IMR-90 (cell line): ENCODE measurements around the gene UNC119. TPM values are rescaled to one million over a fixed set of nuclear protein-coding genes. Genes with fewer than 3 reads are reported as not detected.
"Not testable (repeated sequence)": the region's sequence is repeated elsewhere in the genome, so short reads cannot be mapped to it uniquely, and the experiment has no call there.

Source experiments
- ATAC-seq: fragments of 200-7000 bp; cut with Tn5 transposase; 2 replicates; pipeline ENCODE4 v1.9.1; 2020; ENCODE audit warnings: low read depth, mild to moderate bottlenecking, moderate library complexity
- BruUV-seq: library from RNA; stranded (reverse); fragments of 400-500 nt; replicated peaks from 2 replicates; lab custom pipeline; 2021; lab: Mats Ljungman, UMichigan
- CTCF ChIA-PET: fragments of 300-600 bp; formaldehyde crosslinking; extraction: SDS; loops from one replicate; lab custom pipeline; 2021; ENCODE audit warnings: antibody characterized with exemption; lab: Yijun Ruan, JAX
- POLR2A ChIA-PET: fragments of 300-600 bp; sonication (Branson Sonifier 250); formaldehyde crosslinking; loops from one replicate; lab custom pipeline; 2022; ENCODE audit warnings: antibody characterized with exemption; ENCODE audit not compliant: unreplicated experiment; lab: Charles Lee
- DNase-seq: peaks from one replicate; pipeline ENCODE4 v3.0.0; 2013
- H2AFZ ChIP-seq: replicated peaks from 2 replicates; pipeline ENCODE3; 2013; ENCODE audit warnings: low read length, mild to moderate bottlenecking; ENCODE audit not compliant: poor library complexity
- H2AK5ac ChIP-seq: 2 replicates; pipeline ENCODE4 v1.6.1; 2013; ENCODE audit warnings: low read depth, low read length, inconsistent platforms
- H2AK9ac ChIP-seq: replicated peaks from 2 replicates; pipeline ENCODE3; 2013; ENCODE audit warnings: mild to moderate bottlenecking, low read depth, low read length, moderate library complexity; ENCODE audit not compliant: poor library complexity
- H2BK120ac ChIP-seq: 2 replicates; pipeline ENCODE4 v1.6.1; 2013; ENCODE audit warnings: low read depth, low read length, inconsistent platforms
- H2BK15ac ChIP-seq: 3 replicates; pipeline ENCODE4 v1.6.1; 2013; ENCODE audit warnings: low read depth, low read length, inconsistent platforms
- H2BK20ac ChIP-seq: 2 replicates; pipeline ENCODE4 v1.6.1; 2013; ENCODE audit warnings: low read depth, mild to moderate bottlenecking, inconsistent platforms, low read length, moderate library complexity
- H2BK5ac ChIP-seq: 2 replicates; pipeline ENCODE4 v1.6.1; 2013; ENCODE audit warnings: mild to moderate bottlenecking, low read depth, low read length, inconsistent platforms; ENCODE audit not compliant: poor library complexity, severe bottlenecking
- H3K14ac ChIP-seq: replicated peaks from 2 replicates; pipeline ENCODE4 v1.6.1; 2013; ENCODE audit warnings: low read depth, low read length, inconsistent platforms
- H3K18ac ChIP-seq: 2 replicates; pipeline ENCODE4 v1.6.1; 2013; ENCODE audit warnings: low read depth, low read length, control low read depth
- H3K23ac ChIP-seq: 2 replicates; pipeline ENCODE4 v1.6.1; 2013; ENCODE audit warnings: low read depth, low read length, inconsistent platforms
- H3K27ac ChIP-seq: 2 replicates; pipeline ENCODE4 v1.5.1; 2013; ENCODE audit warnings: mild to moderate bottlenecking, control low read depth, low read length; ENCODE audit not compliant: insufficient read depth
- H3K27me3 ChIP-seq: 2 replicates; pipeline ENCODE4 v1.6.1; 2013; ENCODE audit warnings: low read length; ENCODE audit not compliant: control insufficient read depth, insufficient read depth
- H3K36me3 ChIP-seq: 2 replicates; pipeline ENCODE4 v1.6.1; 2013; ENCODE audit warnings: low read length, mixed read lengths; ENCODE audit not compliant: control insufficient read depth, insufficient read depth
- H3K4ac ChIP-seq: 2 replicates; pipeline ENCODE4 v1.6.1; 2013; ENCODE audit warnings: low read depth, low read length, inconsistent platforms
- H3K4me1 ChIP-seq: 2 replicates; pipeline ENCODE4 v1.6.1; 2013; ENCODE audit warnings: low read length, mixed read lengths; ENCODE audit not compliant: control insufficient read depth, insufficient read depth
- H3K4me2 ChIP-seq: 2 replicates; pipeline ENCODE4 v1.6.1; 2013; ENCODE audit warnings: low read depth, mild to moderate bottlenecking, control low read depth, low read length, moderate library complexity
- H3K4me3 ChIP-seq: 2 replicates; pipeline ENCODE4 v1.5.1; 2013; ENCODE audit warnings: low read depth, mild to moderate bottlenecking, control low read depth, low read length, moderate library complexity; ENCODE audit not compliant: insufficient read depth
- H3K56ac ChIP-seq: 2 replicates; pipeline ENCODE4 v1.6.1; 2013; ENCODE audit warnings: low read length, inconsistent platforms; ENCODE audit not compliant: insufficient read depth; ENCODE audit errors: extremely low read depth
- H3K79me1 ChIP-seq, 2 experiments: 2 replicates each; pipeline ENCODE4 v1.6.1; 2013; ENCODE audit warnings: low read length in 2 of 2, inconsistent platforms in 1 of 2, low read depth in 1 of 2
- H3K9ac ChIP-seq: 2 replicates; pipeline ENCODE4 v1.6.1; 2013; ENCODE audit warnings: low read depth, low read length, control low read depth
- H3K9me1 ChIP-seq: 2 replicates; pipeline ENCODE4 v1.6.1; 2013; ENCODE audit warnings: low read length, inconsistent platforms; ENCODE audit not compliant: insufficient read depth
- H3K9me3 ChIP-seq: 2 replicates; pipeline ENCODE4 v1.6.1; 2013; ENCODE audit warnings: low read length; ENCODE audit not compliant: control insufficient read depth, insufficient read depth
- H4K20me1 ChIP-seq: 2 replicates; pipeline ENCODE4 v1.6.1; 2013; ENCODE audit warnings: low read length, inconsistent platforms; ENCODE audit not compliant: insufficient read depth
- H4K5ac ChIP-seq: 2 replicates; pipeline ENCODE4 v1.6.1; 2013; ENCODE audit warnings: mild to moderate bottlenecking, low read depth, low read length, control low read depth
- H4K8ac ChIP-seq, 2 experiments: 2 replicates each; pipeline ENCODE4 v1.6.1; 2013; ENCODE audit warnings: low read depth in 2 of 2, low read length in 2 of 2, control low read depth in 1 of 2, inconsistent platforms in 1 of 2
- H4K91ac ChIP-seq: 2 replicates; pipeline ENCODE4 v1.6.1; 2013; ENCODE audit warnings: low read depth, low read length, inconsistent platforms; ENCODE audit not compliant: insufficient read depth
- RFX5 ChIP-seq: IDR thresholded peaks from 2 replicates; pipeline ENCODE4 v1.8.0; 2012; ENCODE audit warnings: low read depth, mild to moderate bottlenecking, low read length, moderate library complexity
- whole genome bisulfite sequencing, 2 experiments: methylation state at CpG; one replicate each; pipeline versions ENCODE4 v1.1.5 to v1.1.7; 2013; ENCODE audit warnings: missing lambda C conversion rate in 2 of 2; ENCODE audit not compliant: insufficient read length in 1 of 2; ENCODE audit errors: extremely low coverage in 2 of 2; 5-methylcytosine and 5-hydroxymethylcytosine counted together
- dilution Hi-C: fragments of 300-500 bp; cut with HindIII; formaldehyde crosslinking; loops from one replicate; pipeline ENCODE4 v1.14.3; 2018; ENCODE audit warnings: low sequenced_read_pairs; ENCODE audit not compliant: unreplicated experiment
- in situ Hi-C: fragments of 300-500 bp; cut with MboI; formaldehyde crosslinking; loops from 3 replicates; pipeline ENCODE4 v1.14.3; 2019; ENCODE audit warnings: low sequenced_read_pairs, inconsistent platforms, mixed read lengths
- intact Hi-C: fragments of 100-400 bp; cut with micrococcal nuclease; formaldehyde crosslinking; loops from 2 replicates; pipeline ENCODE4 v1.10.0; 2022
- polyA plus RNA-seq, 3 experiments: library from polyadenylated mRNA; depleted of rRNA; stranded (reverse); fragments of >200 nt; gene quantifications; 2 replicates each; pipeline ENCODE4 v1.2.3, GENCODE V29; 2012; ENCODE audit warnings: low replicate concordance in 1 of 3
- total RNA-seq: library from RNA; depleted of rRNA; stranded (reverse); fragments of >200 nt; gene quantifications from 2 replicates; pipeline ENCODE4 v1.2.3, GENCODE V29; 2012
- TF ChIP-seq, protein P1 (sequence below): conservative IDR thresholded peaks from 2 replicates; pipeline ENCODE4 v1.5.1; 2012; ENCODE audit warnings: mild to moderate bottlenecking, low read depth, low read length, improper control_type of control experiment

Gene UNC119
- total and polyA plus RNA-seq, 2 of the 4 experiments (the other 2 are of a cell fraction): 22.4 to 57.4 TPM

GRCh38 chr17:28523186-28523585 is 29.2 kb downstream of the UNC119 start:
- dilution Hi-C loops: no loop called here
- POLR2A ChIA-PET: no interaction called here

DNA sequence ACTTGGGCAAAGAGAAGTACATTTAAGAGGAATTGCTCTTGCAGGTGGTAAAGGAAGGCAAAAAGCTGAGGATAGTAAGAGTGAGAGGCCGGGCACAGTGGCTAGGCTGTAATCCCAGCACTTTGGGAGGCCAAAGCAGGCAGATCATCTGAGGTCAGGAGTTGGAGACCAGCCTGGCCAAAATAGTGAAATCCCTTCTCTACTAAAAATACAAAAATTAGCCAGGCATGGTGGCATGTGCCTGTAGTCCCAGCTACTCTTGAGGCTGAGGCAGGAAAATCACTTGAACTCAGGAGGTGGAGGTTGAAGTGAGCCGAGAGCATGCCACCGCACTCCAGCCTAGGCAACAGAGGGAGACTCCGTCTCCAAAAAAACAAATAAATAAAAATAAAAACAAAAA is 30.1 kb downstream of the UNC119 start:
- H3K56ac ChIP-seq, H2BK120ac ChIP-seq, H3K36me3 ChIP-seq, in situ Hi-C loops, H3K79me1 ChIP-seq, H3K4me3 ChIP-seq, H3K18ac ChIP-seq, H3K9me1 ChIP-seq, H3K9me3 ChIP-seq, H2BK5ac ChIP-seq, H3K4me2 ChIP-seq, CTCF ChIA-PET, H3K27ac ChIP-seq, H2AK5ac ChIP-seq, intact Hi-C loops, H2AK9ac ChIP-seq, H4K5ac ChIP-seq, H3K9ac ChIP-seq, ATAC-seq, H3K14ac ChIP-seq, H2BK15ac ChIP-seq, H4K8ac ChIP-seq, BruUV-seq, H3K4ac ChIP-seq, DNase-seq, H4K20me1 ChIP-seq, H4K91ac ChIP-seq, H2BK20ac ChIP-seq, H3K23ac ChIP-seq, H2AFZ ChIP-seq, dilution Hi-C loops: not testable (repeated sequence)
- no CpG with 5 or more reads among the region's 4 CpGs for WGBS, 2 experiments
- H3K27me3 ChIP-seq: peaks cover 34% of the 10 kb centered on the region
- POLR2A ChIA-PET: interaction anchor here (0.6 kb wide), 1 partner anchor 12 kb away, joined by 7 read pairs; no protein-coding TSS in a partner anchor
- H3K4me1 ChIP-seq: peaks cover 10% of the 10 kb centered on the region

More at GRCh38 chr17:28523186-28523585, 29.2 kb downstream of the UNC119 start:
- CTCF ChIA-PET: no interaction called here
- no peak overlapping the region for H3K4me3 ChIP-seq
- in situ Hi-C loops: no loop called here
- DNase-seq (no peak), ATAC-seq (no peak)
- no peak overlapping the region for H2BK20ac ChIP-seq
- no peak overlapping the region for H3K23ac ChIP-seq
- intact Hi-C loops: no loop called here
- peaks cover 13% of the 10 kb centered on the region for H3K4me1 ChIP-seq
- H4K8ac ChIP-seq: no peak overlapping the region
- no peaks in the 10 kb centered on the region for H3K9me3 ChIP-seq
- 55% methylated on average over 2 of the region's 6 CpGs; no CpG with 5 or more reads in 1 of the 2 experiments for WGBS, 2 experiments
- H2BK5ac ChIP-seq: no peak overlapping the region
- H3K4ac ChIP-seq: no peak overlapping the region
- H3K36me3 ChIP-seq: no peaks in the 10 kb centered on the region
- no peak overlapping the region for H2AK9ac ChIP-seq
- H4K20me1 ChIP-seq: no peaks in the 10 kb centered on the region; the same call in 1 of the 2 replicates
- H4K5ac ChIP-seq: no peak overlapping the region
- no peak overlapping the region for H3K4me2 ChIP-seq
- H3K9ac ChIP-seq: no peak overlapping the region
- H4K91ac ChIP-seq: no peak overlapping the region
- H2AK5ac ChIP-seq: no peak overlapping the region
- H3K18ac ChIP-seq: no peak overlapping the region
- peaks cover under 1% of the 10 kb centered on the region for H3K9me1 ChIP-seq
- no peak overlapping the region for H2BK120ac ChIP-seq
- peaks cover 32% of the 10 kb centered on the region for H3K27me3 ChIP-seq
- no peaks in the 10 kb centered on the region for H3K79me1 ChIP-seq
- H2AFZ ChIP-seq: no peak overlapping the region
- H3K27ac ChIP-seq: no peak overlapping the region
- no TSS peak for BruUV-seq
- no peak overlapping the region for H3K56ac ChIP-seq
- H2BK15ac ChIP-seq: no peak overlapping the region
- no peak for TF ChIP-seq RFX5
- TF ChIP-seq, protein P1, sequence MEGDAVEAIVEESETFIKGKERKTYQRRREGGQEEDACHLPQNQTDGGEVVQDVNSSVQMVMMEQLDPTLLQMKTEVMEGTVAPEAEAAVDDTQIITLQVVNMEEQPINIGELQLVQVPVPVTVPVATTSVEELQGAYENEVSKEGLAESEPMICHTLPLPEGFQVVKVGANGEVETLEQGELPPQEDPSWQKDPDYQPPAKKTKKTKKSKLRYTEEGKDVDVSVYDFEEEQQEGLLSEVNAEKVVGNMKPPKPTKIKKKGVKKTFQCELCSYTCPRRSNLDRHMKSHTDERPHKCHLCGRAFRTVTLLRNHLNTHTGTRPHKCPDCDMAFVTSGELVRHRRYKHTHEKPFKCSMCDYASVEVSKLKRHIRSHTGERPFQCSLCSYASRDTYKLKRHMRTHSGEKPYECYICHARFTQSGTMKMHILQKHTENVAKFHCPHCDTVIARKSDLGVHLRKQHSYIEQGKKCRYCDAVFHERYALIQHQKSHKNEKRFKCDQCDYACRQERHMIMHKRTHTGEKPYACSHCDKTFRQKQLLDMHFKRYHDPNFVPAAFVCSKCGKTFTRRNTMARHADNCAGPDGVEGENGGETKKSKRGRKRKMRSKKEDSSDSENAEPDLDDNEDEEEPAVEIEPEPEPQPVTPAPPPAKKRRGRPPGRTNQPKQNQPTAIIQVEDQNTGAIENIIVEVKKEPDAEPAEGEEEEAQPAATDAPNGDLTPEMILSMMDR: no peak
- no peak overlapping the region for H3K14ac ChIP-seq
